Measurements from ENCODE around the gene G6PC1.
"Not testable (repeated sequence)": the region's sequence is repeated elsewhere in the genome, so short reads cannot be mapped to it uniquely, and the experiment has no call there.

G6PC1 gene

DNA sequence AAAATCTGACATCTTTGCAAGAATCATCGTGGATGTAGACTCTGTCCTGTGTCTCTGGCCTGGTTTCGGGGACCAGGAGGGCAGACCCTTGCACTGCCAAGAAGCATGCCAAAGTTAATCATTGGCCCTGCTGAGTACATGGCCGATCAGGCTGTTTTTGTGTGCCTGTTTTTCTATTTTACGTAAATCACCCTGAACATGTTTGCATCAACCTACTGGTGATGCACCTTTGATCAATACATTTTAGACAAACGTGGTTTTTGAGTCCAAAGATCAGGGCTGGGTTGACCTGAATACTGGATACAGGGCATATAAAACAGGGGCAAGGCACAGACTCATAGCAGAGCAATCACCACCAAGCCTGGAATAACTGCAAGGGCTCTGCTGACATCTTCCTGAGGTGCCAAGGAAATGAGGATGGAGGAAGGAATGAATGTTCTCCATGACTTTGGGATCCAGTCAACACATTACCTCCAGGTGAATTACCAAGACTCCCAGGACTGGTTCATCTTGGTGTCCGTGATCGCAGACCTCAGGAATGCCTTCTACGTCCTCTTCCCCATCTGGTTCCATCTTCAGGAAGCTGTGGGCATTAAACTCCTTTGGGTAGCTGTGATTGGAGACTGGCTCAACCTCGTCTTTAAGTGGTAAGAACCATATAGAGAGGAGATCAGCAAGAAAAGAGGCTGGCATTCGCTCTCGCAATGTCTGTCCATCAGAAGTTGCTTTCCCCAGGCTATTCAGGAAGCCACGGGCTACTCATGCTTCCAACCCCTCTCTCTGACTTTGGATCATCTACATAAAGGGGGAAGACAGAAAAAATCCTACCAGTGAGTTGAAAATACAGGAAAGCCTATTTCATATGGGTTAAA is at the start of gene G6PC1:
Gene G6PC1 (plus strand): TSS at position 340 of the 872 bp plus-strand sequence. CDS start 78 bp downstream, at position 418.
- in situ Hi-C loops (cut with MboI; ENCODE audit: low sequenced_read_pairs), result no loop called here

GRCh38 chr17:42850954-42851353 is 49.6 kb upstream of the G6PC1 start, which contains the start of gene AOC3:
AOC3 (plus strand) TSS chr17:42851199; CDS start chr17:42851344, 145 bp downstream.
- in situ Hi-C loops (cut with MboI; ENCODE audit: low sequenced_read_pairs), result no loop called here

- in situ Hi-C loops (cut with MboI; ENCODE audit: low sequenced_read_pairs), result not testable (repeated sequence)
Measured at GRCh38 chr17:42851371-42852240, 49.0 kb upstream of the G6PC1 start.

GRCh38 chr17:42852351-42852750 is 48.2 kb upstream of the G6PC1 start:
- in situ Hi-C loops (cut with MboI; ENCODE audit: low sequenced_read_pairs), result no loop called here

- in situ Hi-C loops (cut with MboI; ENCODE audit: low sequenced_read_pairs), result no loop called here
Measured at GRCh38 chr17:42853004-42853403, 47.6 kb upstream of the G6PC1 start.

- in situ Hi-C loops (cut with MboI; ENCODE audit: low sequenced_read_pairs), result no loop called here
Measured at GRCh38 chr17:42853597-42853967, 47.0 kb upstream of the G6PC1 start.

DNA sequence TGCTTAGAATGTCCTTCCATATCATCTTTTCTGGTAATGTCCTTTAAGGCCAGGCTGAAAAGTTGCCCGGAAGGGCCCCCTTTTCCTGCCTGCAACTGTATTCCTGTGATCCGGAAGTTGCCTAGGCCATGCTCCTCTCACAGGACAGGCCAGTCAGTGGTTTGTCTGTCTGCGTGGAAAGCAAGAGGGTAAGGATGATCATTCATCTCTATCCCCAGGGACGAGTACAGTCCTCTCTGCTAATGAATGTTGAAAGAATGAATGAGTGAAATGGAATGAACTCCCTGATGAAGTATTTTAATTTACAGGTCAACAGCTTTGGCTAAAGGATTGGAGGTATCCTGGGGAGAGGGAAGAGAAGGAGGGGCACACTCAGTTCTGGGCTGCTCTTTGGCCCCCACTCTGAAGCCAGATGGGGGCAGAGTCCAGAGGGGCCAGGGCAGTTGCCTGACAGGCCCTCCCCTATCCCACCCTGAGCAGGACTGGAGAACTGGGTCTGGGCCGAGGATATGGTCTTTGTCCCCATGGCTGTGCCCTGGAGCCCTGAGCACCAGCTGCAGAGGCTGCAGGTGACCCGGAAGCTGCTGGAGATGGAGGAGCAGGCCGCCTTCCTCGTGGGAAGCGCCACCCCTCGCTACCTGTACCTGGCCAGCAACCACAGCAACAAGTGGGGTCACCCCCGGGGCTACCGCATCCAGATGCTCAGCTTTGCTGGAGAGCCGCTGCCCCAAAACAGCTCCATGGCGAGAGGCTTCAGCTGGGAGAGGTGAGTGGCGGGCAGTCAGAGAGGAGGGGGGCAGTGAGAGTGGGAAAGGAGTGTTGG is 46.4 kb upstream of the G6PC1 start:
- in situ Hi-C loops (cut with MboI; ENCODE audit: low sequenced_read_pairs), result no loop called here

DNA sequence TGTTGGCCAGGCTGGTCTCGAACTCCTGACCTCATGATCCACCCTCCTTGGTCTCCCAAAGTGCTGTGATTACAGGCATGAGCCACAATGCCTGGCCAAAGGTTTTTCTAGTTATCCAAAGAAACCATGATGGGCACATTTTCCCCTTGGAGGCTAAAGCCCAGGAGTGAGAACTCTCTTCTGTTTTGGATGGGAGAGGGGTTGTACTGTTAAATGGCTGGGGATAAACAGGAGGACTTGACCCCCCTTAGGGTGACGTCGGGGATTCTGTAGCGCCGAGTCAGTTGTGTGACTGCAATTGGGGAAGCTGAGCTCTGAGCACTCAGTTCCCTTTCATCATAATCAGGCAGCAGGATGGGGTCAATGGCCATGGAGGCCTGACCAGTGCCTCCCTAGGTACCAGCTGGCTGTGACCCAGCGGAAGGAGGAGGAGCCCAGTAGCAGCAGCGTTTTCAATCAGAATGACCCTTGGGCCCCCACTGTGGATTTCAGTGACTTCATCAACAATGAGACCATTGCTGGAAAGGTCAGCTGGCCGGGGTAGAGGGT is 45.5 kb upstream of the G6PC1 start:
- in situ Hi-C loops (cut with MboI; ENCODE audit: low sequenced_read_pairs), result no loop called here

DNA sequence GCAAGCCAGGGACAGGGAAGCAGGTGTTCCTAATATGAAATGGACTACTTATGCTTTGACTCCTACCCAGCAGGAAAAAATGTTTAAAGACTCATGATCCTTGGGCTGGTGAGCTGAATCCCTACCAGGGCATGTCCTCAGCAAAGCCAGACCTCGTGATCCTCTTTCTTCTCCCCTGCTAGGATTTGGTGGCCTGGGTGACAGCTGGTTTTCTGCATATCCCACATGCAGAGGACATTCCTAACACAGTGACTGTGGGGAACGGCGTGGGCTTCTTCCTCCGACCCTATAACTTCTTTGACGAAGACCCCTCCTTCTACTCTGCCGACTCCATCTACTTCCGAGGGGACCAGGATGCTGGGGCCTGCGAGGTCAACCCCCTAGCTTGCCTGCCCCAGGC is 44.5 kb upstream of the G6PC1 start:
- in situ Hi-C loops (cut with MboI; ENCODE audit: low sequenced_read_pairs), result not testable (repeated sequence)

GRCh38 chr17:42856516-42856915 is 44.1 kb upstream of the G6PC1 start:
- in situ Hi-C loops (cut with MboI; ENCODE audit: low sequenced_read_pairs), result not testable (repeated sequence)

DNA sequence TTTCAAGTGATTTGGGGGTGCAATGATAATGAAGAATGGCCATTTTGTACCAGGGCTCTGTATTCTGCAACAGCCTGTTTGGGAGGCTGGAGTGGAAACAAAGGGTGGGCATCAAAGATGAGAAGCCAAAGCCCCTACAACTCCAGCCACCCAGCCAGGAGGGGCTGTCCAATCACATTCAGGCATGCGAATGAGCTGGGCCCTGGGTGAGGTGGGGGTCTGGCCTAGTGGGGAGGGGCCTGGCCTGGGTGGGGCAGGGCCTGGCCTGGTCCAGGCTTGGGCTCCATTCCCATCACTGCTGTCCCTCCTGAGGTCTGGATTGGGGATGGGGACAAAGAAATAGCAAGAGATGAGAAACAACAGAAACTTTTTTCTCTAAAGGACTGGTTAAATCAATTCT is 43.2 kb upstream of the G6PC1 start:
- in situ Hi-C loops (cut with MboI; ENCODE audit: low sequenced_read_pairs), result no loop called here

GRCh38 chr17:42865638-42866094 is 34.9 kb upstream of the G6PC1 start:
- in situ Hi-C loops (cut with MboI; ENCODE audit: low sequenced_read_pairs), result no loop called here

DNA sequence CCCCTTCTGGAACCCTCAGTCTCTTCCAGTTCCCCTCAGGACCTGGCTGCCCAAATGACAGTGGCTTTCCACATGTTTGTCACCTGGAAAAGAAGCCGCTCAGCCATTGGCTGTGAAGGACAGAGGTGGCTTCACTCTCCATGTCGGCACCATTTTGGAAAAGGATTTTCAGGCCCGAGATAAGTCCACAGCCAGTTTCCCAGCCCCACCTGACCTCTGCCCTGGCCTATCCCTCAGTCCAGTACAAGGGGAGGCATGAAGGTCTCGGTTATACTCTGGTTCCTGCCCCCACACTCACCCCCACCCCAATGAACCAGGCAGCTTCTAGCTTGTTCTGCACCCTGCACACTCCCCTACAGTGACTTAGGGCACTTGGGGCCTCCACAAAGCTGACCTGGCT is 34.4 kb upstream of the G6PC1 start:
- in situ Hi-C loops (cut with MboI; ENCODE audit: low sequenced_read_pairs), result no loop called here

GRCh38 chr17:42866631-42867575 is 33.7 kb upstream of the G6PC1 start:
- in situ Hi-C loops (cut with MboI; ENCODE audit: low sequenced_read_pairs), result no loop called here

GRCh38 chr17:42867694-42868261 is 32.8 kb upstream of the G6PC1 start:
- in situ Hi-C loops (cut with MboI; ENCODE audit: low sequenced_read_pairs), result not testable (repeated sequence)

GRCh38 chr17:42868338-42868737 is 32.3 kb upstream of the G6PC1 start:
- in situ Hi-C loops (cut with MboI; ENCODE audit: low sequenced_read_pairs), result no loop called here

- in situ Hi-C loops (cut with MboI; ENCODE audit: low sequenced_read_pairs), result no loop called here
Measured at GRCh38 chr17:42871647-42872046, 29.0 kb upstream of the G6PC1 start.

DNA sequence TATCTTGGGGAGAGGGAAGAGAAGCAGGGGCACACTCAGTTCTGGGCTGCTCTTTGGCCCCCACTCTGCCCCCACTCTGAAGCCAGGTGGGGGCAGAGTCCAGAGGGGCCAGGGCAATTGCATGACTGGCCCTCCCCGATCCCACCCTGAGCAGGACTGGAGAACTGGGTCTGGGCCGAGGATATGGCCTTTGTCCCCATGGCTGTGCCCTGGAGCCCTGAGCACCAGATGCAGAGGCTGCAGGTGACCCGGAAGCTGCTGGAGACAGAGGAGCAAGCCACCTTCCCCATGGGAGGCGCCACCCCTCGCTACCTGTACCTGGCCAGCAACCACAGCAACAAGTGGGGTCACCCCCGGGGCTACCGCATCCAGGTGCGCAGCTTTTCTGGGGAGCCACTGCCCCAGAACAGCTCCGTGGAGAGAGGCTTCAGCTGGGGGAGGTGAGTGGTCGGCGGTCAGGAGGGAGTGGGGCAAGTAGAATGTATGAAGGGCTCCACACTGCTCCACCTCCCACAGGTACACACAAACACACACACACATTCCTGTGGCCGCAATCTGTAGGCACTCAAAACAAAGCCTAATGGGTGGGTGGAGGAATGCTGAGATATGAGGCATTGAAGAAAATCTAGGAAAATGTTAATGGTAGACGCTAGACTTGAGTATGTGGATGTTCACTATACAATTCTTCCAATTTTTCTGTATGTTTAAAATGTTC is 28.2 kb upstream of the G6PC1 start:
- in situ Hi-C loops (cut with MboI; ENCODE audit: low sequenced_read_pairs), result no loop called here

Measured in HL-60/S4 treated with retinoic acid at 250 ng/mL for 4 days and 3 days (cell line).